Right lobe of liver (tissue), 6 donors: Measurements from ENCODE around the gene GRM2. TPM values are rescaled to one million over a fixed set of nuclear protein-coding genes. Genes with fewer than 3 reads are reported as not detected.

ENCODE experiments used
- ATAC-seq, 4 donors: fragments of 200-7000 bp; cut with Tn5 transposase; one replicate each; pipeline ENCODE4 v1.9.1; 2020; ENCODE audit warnings: mild to moderate bottlenecking in 4 of 4, moderate library complexity in 4 of 4
- DNase-seq, 3 donors: peaks; one replicate each; pipeline ENCODE4 v3.0.0-alpha.2; 2020
- H3K27ac ChIP-seq, 3 donors: fragments of 200-600 bp; one replicate each; pipeline ENCODE4 v1.8.0; 2022
- H3K27me3 ChIP-seq, 2 donors: fragments of 200-600 bp; one replicate each; pipeline ENCODE4 v1.8.0; 2022
- H3K36me3 ChIP-seq, 4 donors: fragments of 200-600 bp; sonication (generic) in 1 of 4; one replicate each; pipeline versions ENCODE4 v1.5.1 to v1.8.0; 2017 to 2022; ENCODE audit warnings: control low read depth in 1 of 4
- H3K4me1 ChIP-seq, 4 donors: fragments of 200-600 bp; sonication (generic) in 1 of 4; one replicate each; pipeline versions ENCODE4 v1.5.1 to v1.8.0; 2017 to 2022; ENCODE audit warnings: control low read depth in 1 of 4
- H3K4me3 ChIP-seq, 3 donors: fragments of 200-600 bp; one replicate each; pipeline ENCODE4 v1.8.0; 2022
- H3K9me3 ChIP-seq, 4 donors: fragments of 200-600 bp; sonication (generic) in 1 of 4; one replicate each; pipeline versions ENCODE4 v1.5.1 to v1.8.0; 2017 to 2022; ENCODE audit warnings: control low read depth in 1 of 4
- CTCF ChIP-seq, 4 donors: fragments of 200-600 bp in 3 of 4; fragments of 450-650 bp in 1 of 4; IDR thresholded peaks; one replicate each; pipeline versions ENCODE4 v1.5.1 to v1.8.0; 2016 to 2022; ENCODE audit warnings: antibody characterized with exemption in 4 of 4, mild to moderate bottlenecking in 2 of 4
- POLR2A ChIP-seq: fragments of 450-650 bp; IDR thresholded peaks from one replicate; pipeline ENCODE4 v1.6.1; 2017; ENCODE audit warnings: antibody characterized with exemption, mild to moderate bottlenecking
- WGBS: methylation state at CpG from one replicate; pipeline ENCODE4 v1.1.6; 2018; ENCODE audit warnings: low coverage, low lambda C conversion rate; ENCODE audit not compliant: insufficient coverage; ENCODE audit errors: missing lambda C conversion rate; 5-methylcytosine and 5-hydroxymethylcytosine counted together
- intact Hi-C, 2 donors: fragments of 100-400 bp; cut with DNase I; formaldehyde crosslinking; loops; one replicate each; pipeline versions ENCODE4 v1.11.2 to v1.14.1; 2022
- total RNA-seq, 6 experiments: library from RNA; depleted of rRNA in 2 of 6; stranded (reverse); fragments of >200 nt in 2 of 6; fragmentation: NEBNext Ultra II Directional in 3 of 6; extraction: Animal tissue kit (Norgen Biotek cat#: 25700) in 3 of 6; gene quantifications; one replicate each; pipeline versions ENCODE4 v1.1.0 to v1.2.4, GENCODE V29; 2016 to 2023
- donor health status: DM: no; HTN: yes; CAD: no.
- donor health status: DM: no; HTN: no; CAD: no.
- donor health status: DM: no; HTN: no; CAD: no.
- donor health status: DM: no; HTN: yes; CAD: no.
- donor health status: DM: no; HTN: yes; CAD: no.

GRM2 gene
- total RNA-seq, 6 experiments from 2014 or later: 1.2 TPM; not detected in 5

GRCh38 chr3:51703761-51704510 is 2.9 kb upstream of the GRM2 start:
- DNase-seq (peak in 2 of 3 donors; percentile 10 to 28), ATAC-seq (no peak)
- Histone ChIP-seq H3K4me1 (peaks cover 0 to 3% (median 0%) of the 10 kb centered on the region in 4 donors), H3K27ac (no peak overlapping the region), H3K36me3 (peaks cover 0 to 24% (median 8%) of the 10 kb centered on the region in 4 donors), H3K9me3 (no peaks in the 10 kb centered on the region), H3K27me3 (no peaks in the 10 kb centered on the region), H3K4me3 (no peak overlapping the region)
- intact Hi-C loops: no loop called here
- 33% methylated on average over 1 of the region's 12 CpGs for WGBS
- no peak for TF ChIP-seq CTCF (IDR thresholded peaks at IDR 0.05)
- no peak for TF ChIP-seq POLR2A

GRCh38 chr3:51704511-51704950 is 2.3 kb upstream of the GRM2 start:
- Histone ChIP-seq H3K9me3 (no peaks in the 10 kb centered on the region), H3K27ac (no peak overlapping the region), H3K4me3 (no peak overlapping the region), H3K27me3 (no peaks in the 10 kb centered on the region), H3K36me3 (peaks cover 0 to 18% (median 5%) of the 10 kb centered on the region in 4 donors), H3K4me1 (peaks cover 0 to 3% (median 0%) of the 10 kb centered on the region in 4 donors)
- 40% methylated on average over 1 of the region's 4 CpGs for WGBS
- peak in 2 of 3 donors; percentile 3 to 47 for DNase-seq
- intact Hi-C loops: no loop called here
- ATAC-seq: no peak
- no peak for TF ChIP-seq CTCF (IDR thresholded peaks at IDR 0.05)
- TF ChIP-seq POLR2A: no peak

- Histone ChIP-seq H3K4me1 (peaks cover 0 to 3% (median 0%) of the 10 kb centered on the region in 4 donors), H3K27ac (no peak overlapping the region), H3K36me3 (peaks cover 0 to 8% (median under 1%) of the 10 kb centered on the region in 4 donors), H3K4me3 (no peak overlapping the region), H3K27me3 (no peaks in the 10 kb centered on the region), H3K9me3 (no peaks in the 10 kb centered on the region)
- DNase-seq (peak in 2 of 3 donors; percentile 3 to 17), ATAC-seq (no peak)
- intact Hi-C loops: no loop called here
- TF ChIP-seq POLR2A: no peak
- TF ChIP-seq CTCF (IDR thresholded peaks at IDR 0.05): no peak
- 89% methylated on average over 2 of the region's 8 CpGs for WGBS
These were observed 1.4 kb upstream of the GRM2 start for GRCh38 chr3:51705276-51706020.

- Histone ChIP-seq H3K9me3 (no peaks in the 10 kb centered on the region), H3K27ac (no peak overlapping the region), H3K27me3 (no peaks in the 10 kb centered on the region), H3K36me3 (peaks cover 0 to 8% (median 0%) of the 10 kb centered on the region in 4 donors), H3K4me3 (no peak overlapping the region), H3K4me1 (peaks cover 0 to 3% (median 0%) of the 10 kb centered on the region in 4 donors)
- DNase-seq (peak; percentile 3 to 15 (median 11)), ATAC-seq (no peak)
- TF ChIP-seq POLR2A (no peak), CTCF (IDR thresholded peaks at IDR 0.05) (no peak)
- no CpG with 5 or more reads among the region's 3 CpGs for WGBS
- intact Hi-C loops: no loop called here
These were observed 815 bp upstream of the GRM2 start for GRCh38 chr3:51706021-51706485.
